Small intestine (tissue), 7 donors: ENCODE measurements around the gene ELMO1. TPM values are rescaled to one million over a fixed set of nuclear protein-coding genes. Genes with fewer than 3 reads are reported as not detected.

Source experiments
- DNase-seq, 2 donors: peaks; one replicate each; pipeline versions ENCODE4 v3.0.0 to v3.0.0-alpha.2; 2013
- FAIRE-seq: peaks from 2 replicates; lab custom pipeline; 2012; peaks lifted over from hg19 to GRCh38; lab: Jason Lieb, UNC
- H3K27ac ChIP-seq, 3 donors: one replicate each; pipeline ENCODE4 v1.5.1; 2013; ENCODE audit warnings: low read length in 2 of 3, mild to moderate bottlenecking in 2 of 3, control low read depth in 1 of 3, inconsistent platforms in 1 of 3, low read depth in 1 of 3, moderate library complexity in 1 of 3
- H3K27me3 ChIP-seq, 3 donors: one replicate each; pipeline ENCODE4 v1.6.1; 2013; ENCODE audit warnings: low read length in 3 of 3, inconsistent platforms in 1 of 3; ENCODE audit not compliant: control insufficient read depth in 3 of 3, insufficient read depth in 3 of 3
- H3K36me3 ChIP-seq, 3 donors: one replicate each; pipeline ENCODE4 v1.6.1; 2013; ENCODE audit warnings: low read length in 3 of 3, inconsistent platforms in 1 of 3, low read depth in 1 of 3, mild to moderate bottlenecking in 1 of 3, moderate library complexity in 1 of 3; ENCODE audit not compliant: control insufficient read depth in 3 of 3, insufficient read depth in 2 of 3
- H3K4me1 ChIP-seq, 3 donors: one replicate each; pipeline ENCODE4 v1.6.1; 2013; ENCODE audit warnings: low read length in 2 of 3, inconsistent platforms in 1 of 3, low read depth in 1 of 3, mild to moderate bottlenecking in 1 of 3, moderate library complexity in 1 of 3; ENCODE audit not compliant: control insufficient read depth in 3 of 3, insufficient read depth in 2 of 3
- H3K4me3 ChIP-seq, 3 donors: one replicate each; pipeline ENCODE4 v1.5.1; 2013; ENCODE audit warnings: low read length in 3 of 3, control low read depth in 1 of 3, inconsistent platforms in 1 of 3, low read depth in 1 of 3, mild to moderate bottlenecking in 1 of 3, moderate library complexity in 1 of 3
- H3K9me3 ChIP-seq, 2 donors: one replicate each; pipeline ENCODE4 v1.6.1; 2013; ENCODE audit warnings: low read depth in 1 of 2, low read length in 1 of 2; ENCODE audit not compliant: control insufficient read depth in 2 of 2, insufficient read depth in 1 of 2
- WGBS, 3 donors: extraction: QIAGEN DNeasy Blood & Tissue Kit; methylation state at CpG; one replicate each; pipeline ENCODE4 v1.1.7; 2013; 5-methylcytosine and 5-hydroxymethylcytosine counted together
- polyA plus RNA-seq, 4 donors: library from polyadenylated mRNA; stranded (reverse) in 3 of 4; unstranded in 1 of 4; fragments of 200-250 nt in 3 of 4; fragments of 120-200 nt in 1 of 4; gene quantifications; one replicate each; pipeline versions ENCODE4 v1.2.1 to v1.2.3, GENCODE V29; 2013
- donor health status: healthy with polysubstance abuse.
- donor health status: control.
- donor health status: control.
- donor health status: Bipolar disorder and iron deficiency.
- donor health status: healthy.

Gene ELMO1
- polyA plus RNA-seq, 4 donors: 1.8 to 9.3 (median 7.3) TPM

DNA sequence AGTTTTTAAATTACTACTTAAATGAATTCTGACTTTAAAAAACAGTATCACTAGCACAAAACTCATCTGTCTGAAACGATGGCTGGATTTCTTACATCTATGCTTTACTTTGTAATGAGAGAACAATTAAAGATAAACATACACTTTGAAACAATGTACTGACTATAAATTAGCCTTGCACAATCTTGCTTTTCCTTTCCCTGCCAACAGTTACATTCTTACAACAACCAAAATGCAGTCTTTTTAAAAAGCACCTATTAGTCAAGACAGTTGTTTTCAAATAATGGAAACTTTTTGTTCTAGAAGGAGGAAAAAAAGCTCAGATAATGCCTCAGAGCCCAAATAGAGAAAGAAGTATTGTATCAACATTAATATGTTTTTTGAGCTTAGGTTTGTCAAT lies 153.3 kb downstream of the ELMO1 start:
- H3K4me1 ChIP-seq: no peaks in the 10 kb centered on the region
- H3K27ac ChIP-seq: no peak overlapping the region
- no peak overlapping the region for H3K4me3 ChIP-seq
- WGBS, 3 donors: 21 to 54% (median 37%) methylated on average over 1 of the region's 1 CpG
- no peak for DNase-seq
- no peaks in the 10 kb centered on the region for H3K9me3 ChIP-seq
- no peaks in the 10 kb centered on the region for H3K27me3 ChIP-seq
- H3K36me3 ChIP-seq: no peaks in the 10 kb centered on the region
- no peak for FAIRE-seq

DNA sequence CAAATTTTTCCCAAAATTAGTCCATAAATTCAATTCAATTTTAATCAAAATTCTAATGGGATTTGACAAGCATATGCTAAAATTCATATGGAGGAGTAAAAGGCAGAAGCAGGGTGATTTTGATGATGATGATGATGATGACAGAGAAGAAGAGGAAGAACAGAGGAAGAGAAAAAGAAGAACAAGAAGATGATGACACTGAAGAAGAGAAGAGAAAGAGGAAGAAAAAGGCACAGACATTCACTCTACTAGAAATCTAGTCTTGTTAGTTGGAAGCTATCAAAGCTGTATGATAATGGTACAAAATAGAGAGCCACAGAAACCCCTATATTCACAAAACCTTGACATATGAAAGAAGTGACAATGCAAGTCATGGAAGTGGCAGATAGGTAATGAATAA lies 157.9 kb downstream of the ELMO1 start:
- H3K27ac ChIP-seq: no peak overlapping the region
- DNase-seq (no peak), FAIRE-seq (no peak)

DNA sequence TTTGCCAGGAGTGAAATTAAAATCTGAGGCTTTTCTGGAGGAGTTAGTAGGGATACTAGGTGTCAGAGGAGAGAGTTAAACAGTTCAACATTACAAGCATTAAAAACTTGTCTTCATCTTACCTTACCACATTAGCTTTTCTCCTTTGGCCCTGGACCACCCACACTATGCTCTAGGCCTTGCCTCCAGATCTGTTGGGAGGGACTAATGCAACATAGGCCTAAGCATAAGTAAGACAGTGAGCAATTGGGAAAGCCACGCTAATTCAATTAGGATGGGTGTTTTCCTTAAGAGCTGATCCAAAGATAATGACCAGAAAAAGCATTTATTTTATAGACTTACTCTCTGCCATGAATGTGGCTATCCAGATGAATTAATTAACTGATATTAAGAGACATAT lies 158.9 kb downstream of the ELMO1 start:
- no peaks in the 10 kb centered on the region for H3K27me3 ChIP-seq
- FAIRE-seq (no peak), DNase-seq (no peak)
- H3K9me3 ChIP-seq: no peaks in the 10 kb centered on the region
- H3K4me3 ChIP-seq: no peak overlapping the region
- WGBS, 3 donors: 70 to 90% (median 85%) methylated on average over 1 of the region's 1 CpG
- no peak overlapping the region for H3K27ac ChIP-seq
- H3K36me3 ChIP-seq: no peaks in the 10 kb centered on the region
- H3K4me1 ChIP-seq: peaks cover 0 to 7% (median 0%) of the 10 kb centered on the region in 3 donors

More for the DNA sequence above, 157.9 kb downstream of the ELMO1 start:
- Histone ChIP-seq H3K4me3 (no peak overlapping the region), H3K4me1 (peaks cover 0 to 5% (median 0%) of the 10 kb centered on the region in 3 donors), H3K36me3 (no peaks in the 10 kb centered on the region), H3K27me3 (no peaks in the 10 kb centered on the region), H3K9me3 (no peaks in the 10 kb centered on the region)

GRCh38 chr7:37289367-37289766 lies 159.3 kb downstream of the ELMO1 start:
- no peak for DNase-seq
- no peak overlapping the region for H3K27ac ChIP-seq
- 51 to 64% (median 62%) methylated on average over 3 of the region's 3 CpGs for WGBS, 3 donors
- no peaks in the 10 kb centered on the region for H3K9me3 ChIP-seq
- no peaks in the 10 kb centered on the region for H3K36me3 ChIP-seq
- H3K4me3 ChIP-seq: no peak overlapping the region
- FAIRE-seq: no peak
- H3K4me1 ChIP-seq: peaks cover 0 to 8% (median 0%) of the 10 kb centered on the region in 3 donors
- H3K27me3 ChIP-seq: no peaks in the 10 kb centered on the region

- Histone ChIP-seq H3K27ac (no peak overlapping the region), H3K27me3 (no peaks in the 10 kb centered on the region), H3K9me3 (no peaks in the 10 kb centered on the region), H3K4me3 (no peak overlapping the region), H3K4me1 (peaks cover 0 to 11% (median 0%) of the 10 kb centered on the region in 3 donors), H3K36me3 (no peaks in the 10 kb centered on the region)
- DNase-seq: peak in 1 of 2 donors; percentile 23
- no peak for FAIRE-seq
- 29 to 47% (median 37%) methylated on average over 5 of the region's 5 CpGs for WGBS, 3 donors
These were observed 161.4 kb downstream of the ELMO1 start for GRCh38 chr7:37287131-37287855.

DNA sequence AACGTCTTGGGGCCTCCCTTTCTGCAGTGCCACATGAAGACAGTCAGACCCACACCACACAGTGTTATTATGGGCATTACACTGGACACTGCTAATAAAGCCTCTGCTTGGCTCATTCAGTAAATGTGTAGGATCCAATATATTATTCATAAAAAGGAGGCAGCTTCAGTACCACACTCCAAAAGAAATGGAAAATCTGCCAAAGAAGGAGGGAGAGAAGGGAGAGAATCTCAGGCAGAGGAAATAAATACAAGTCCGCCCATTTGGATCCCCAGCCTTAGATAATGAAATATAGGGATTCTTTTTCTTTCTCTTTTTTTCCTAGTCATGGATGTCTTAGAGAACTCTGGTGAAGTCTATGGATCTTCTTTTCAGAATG lies 162.2 kb downstream of the ELMO1 start:
- Histone ChIP-seq H3K4me3 (no peak overlapping the region), H3K27me3 (no peaks in the 10 kb centered on the region), H3K27ac (peak overlapping the region in 1 of 3 donors; percentile 7), H3K4me1 (peaks cover 0 to 11% (median 0%) of the 10 kb centered on the region in 3 donors), H3K36me3 (no peaks in the 10 kb centered on the region), H3K9me3 (no peaks in the 10 kb centered on the region)
- WGBS, 3 donors: 53 to 66% (median 58%) methylated on average over 2 of the region's 2 CpGs
- FAIRE-seq (no peak), DNase-seq (no peak)

- Histone ChIP-seq H3K9me3 (no peaks in the 10 kb centered on the region), H3K4me3 (no peak overlapping the region), H3K36me3 (no peaks in the 10 kb centered on the region), H3K4me1 (peaks cover 0 to 11% (median 0%) of the 10 kb centered on the region in 3 donors), H3K27me3 (no peaks in the 10 kb centered on the region), H3K27ac (peak overlapping the region in 1 of 3 donors; percentile 7)
- FAIRE-seq: no peak
- peak in 1 of 2 donors; percentile 4 for DNase-seq
- 41 to 46% (median 45%) methylated on average over 5 of the region's 5 CpGs for WGBS, 3 donors
These were observed 162.8 kb downstream of the ELMO1 start for GRCh38 chr7:37285706-37286453.

GRCh38 chr7:37284805-37285231 lies 163.8 kb downstream of the ELMO1 start:
- Histone ChIP-seq H3K36me3 (no peaks in the 10 kb centered on the region), H3K4me3 (no peak overlapping the region), H3K27ac (peak overlapping the region in 1 of 3 donors; percentile 8), H3K9me3 (no peaks in the 10 kb centered on the region), H3K4me1 (peaks cover 0 to 11% (median 0%) of the 10 kb centered on the region in 3 donors), H3K27me3 (no peaks in the 10 kb centered on the region)
- DNase-seq (peak; percentile 27 to 59), FAIRE-seq (no peak)
- WGBS, 3 donors: 60 to 66% (median 60%) methylated on average over 6 of the region's 6 CpGs
